Right atrium auricular region (tissue), 2 donors: ENCODE measurements around the gene M1AP. TPM values are rescaled to one million over a fixed set of nuclear protein-coding genes. Genes with fewer than 3 reads are reported as not detected.
A peak's percentile ranks its signal among the peaks of the same experiment; 100 is the strongest.

Source experiments
- DNase-seq: peaks from one replicate; pipeline ENCODE4 v3.0.0-alpha.2; 2019; ENCODE audit warnings: low spot score
- H3K27ac ChIP-seq, 2 donors: fragments of 200-600 bp; sonication (generic); 1 replicate in 1 of 2; 2 replicates in 1 of 2; pipeline ENCODE4 v1.5.1; 2016 to 2019
- H3K27me3 ChIP-seq, 2 donors: fragments of 200-600 bp; sonication (generic); one replicate each; pipeline versions ENCODE4 v1.5.1 to v1.6.0; 2017 to 2019
- H3K36me3 ChIP-seq: fragments of 200-600 bp; sonication (generic); one replicate; pipeline ENCODE4 v1.5.1; 2016
- H3K4me1 ChIP-seq, 2 donors: fragments of 200-600 bp; sonication (generic); one replicate each; pipeline versions ENCODE4 v1.5.1 to v1.6.0; 2017 to 2019
- H3K4me3 ChIP-seq, 2 donors: fragments of 200-600 bp; sonication (generic); 1 replicate in 1 of 2; 2 replicates in 1 of 2; pipeline ENCODE4 v1.5.1; 2017 to 2019; ENCODE audit warnings: mild to moderate bottlenecking in 1 of 2, moderate library complexity in 1 of 2
- H3K9me3 ChIP-seq, 2 donors: fragments of 200-600 bp; sonication (generic); one replicate each; pipeline ENCODE4 v1.5.1; 2019
- total RNA-seq, 2 donors: library from RNA; depleted of rRNA; stranded (reverse); fragments of >200 nt; gene quantifications; one replicate each; pipeline ENCODE4 v1.1.0, GENCODE V29; 2016
- TF ChIP-seq, protein P1 (sequence below), 2 donors: fragments of 200-600 bp; sonication (generic); IDR thresholded peaks; one replicate each; pipeline ENCODE4 v1.5.1; 2019; ENCODE audit warnings: antibody characterized with exemption in 2 of 2

The M1AP gene
- total RNA-seq, 2 donors from 2014 or later = 10.3 TPM; not detected in 1

DNA sequence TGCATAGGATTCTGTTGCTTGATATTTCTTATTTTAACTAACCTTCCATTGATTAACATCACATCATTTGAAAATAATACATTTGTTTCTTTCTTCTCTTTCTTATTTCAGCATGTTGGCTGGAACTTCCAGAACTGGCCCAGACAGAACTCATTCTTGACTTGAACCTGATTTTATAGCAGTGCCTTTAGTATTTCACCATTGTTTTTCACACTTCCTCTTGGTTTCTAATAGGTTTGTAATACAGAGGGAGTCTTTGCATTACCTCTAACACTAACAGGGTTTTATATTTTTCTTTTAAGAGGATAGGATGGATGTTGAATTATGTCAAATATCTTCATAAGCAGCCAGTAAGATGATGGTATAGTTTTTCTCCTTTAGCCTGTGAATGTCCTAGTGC lies 45.1 kb upstream of the M1AP start:
- Histone ChIP-seq H3K36me3 (no peaks in the 10 kb centered on the region), H3K4me3 (no peak overlapping the region), H3K27ac (no peak overlapping the region), H3K4me1 (no peaks in the 10 kb centered on the region), H3K27me3 (no peaks in the 10 kb centered on the region), H3K9me3 (no peaks in the 10 kb centered on the region)
- DNase-seq = no peak
- TF ChIP-seq, protein P1, sequence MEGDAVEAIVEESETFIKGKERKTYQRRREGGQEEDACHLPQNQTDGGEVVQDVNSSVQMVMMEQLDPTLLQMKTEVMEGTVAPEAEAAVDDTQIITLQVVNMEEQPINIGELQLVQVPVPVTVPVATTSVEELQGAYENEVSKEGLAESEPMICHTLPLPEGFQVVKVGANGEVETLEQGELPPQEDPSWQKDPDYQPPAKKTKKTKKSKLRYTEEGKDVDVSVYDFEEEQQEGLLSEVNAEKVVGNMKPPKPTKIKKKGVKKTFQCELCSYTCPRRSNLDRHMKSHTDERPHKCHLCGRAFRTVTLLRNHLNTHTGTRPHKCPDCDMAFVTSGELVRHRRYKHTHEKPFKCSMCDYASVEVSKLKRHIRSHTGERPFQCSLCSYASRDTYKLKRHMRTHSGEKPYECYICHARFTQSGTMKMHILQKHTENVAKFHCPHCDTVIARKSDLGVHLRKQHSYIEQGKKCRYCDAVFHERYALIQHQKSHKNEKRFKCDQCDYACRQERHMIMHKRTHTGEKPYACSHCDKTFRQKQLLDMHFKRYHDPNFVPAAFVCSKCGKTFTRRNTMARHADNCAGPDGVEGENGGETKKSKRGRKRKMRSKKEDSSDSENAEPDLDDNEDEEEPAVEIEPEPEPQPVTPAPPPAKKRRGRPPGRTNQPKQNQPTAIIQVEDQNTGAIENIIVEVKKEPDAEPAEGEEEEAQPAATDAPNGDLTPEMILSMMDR (IDR thresholded peaks at IDR 0.05) = no peak

DNA sequence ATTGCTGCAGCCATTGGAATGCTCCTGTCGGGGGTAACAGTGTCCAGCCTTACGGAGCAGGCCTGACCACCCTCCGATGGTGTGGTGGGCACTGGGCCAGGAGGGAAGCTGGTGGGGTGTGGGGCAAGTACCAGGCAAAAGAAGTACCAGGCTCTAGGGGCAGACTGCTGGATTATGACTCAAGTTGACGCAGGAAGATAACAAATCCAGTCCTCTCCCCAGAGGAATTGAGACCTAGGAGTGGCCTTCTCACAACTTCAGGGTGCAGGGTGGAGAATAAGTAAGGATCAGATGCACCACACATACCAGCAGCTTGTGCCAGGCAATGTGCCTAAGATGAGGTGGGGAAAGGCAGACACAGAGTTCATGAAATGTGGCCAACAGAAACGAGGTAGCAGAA lies 43.8 kb upstream of the M1AP start:
- Histone ChIP-seq H3K4me3 (no peak overlapping the region), H3K4me1 (no peaks in the 10 kb centered on the region), H3K27me3 (no peaks in the 10 kb centered on the region), H3K36me3 (no peaks in the 10 kb centered on the region), H3K9me3 (no peaks in the 10 kb centered on the region), H3K27ac (no peak overlapping the region)
- DNase-seq = no peak
- TF ChIP-seq, protein P1 (IDR thresholded peaks at IDR 0.05) = no peak

DNA sequence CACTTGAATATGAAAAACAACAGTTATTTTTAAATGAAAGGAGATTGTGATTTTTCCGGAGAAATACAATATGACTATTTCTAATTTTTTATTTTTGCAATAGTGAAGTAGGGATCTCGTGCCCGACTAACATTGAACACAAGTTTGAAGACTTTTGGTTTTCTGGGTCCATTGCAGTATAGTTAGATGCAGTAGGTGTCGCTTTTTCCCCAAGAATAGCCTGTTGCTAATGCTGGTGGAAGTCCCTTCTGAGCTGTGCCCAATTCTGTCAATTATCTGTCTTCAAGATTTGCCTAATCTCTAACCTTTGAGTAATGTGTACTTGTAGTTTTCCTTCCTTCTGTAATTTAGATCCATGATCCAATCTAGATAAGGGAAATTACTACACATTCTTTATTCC lies 42.4 kb upstream of the M1AP start:
- H3K36me3 ChIP-seq = no peaks in the 10 kb centered on the region
- no peak overlapping the region for H3K27ac ChIP-seq
- TF ChIP-seq, protein P1 (IDR thresholded peaks at IDR 0.05) = peak; percentile 41 to 79
- no peak for DNase-seq
- H3K27me3 ChIP-seq = no peaks in the 10 kb centered on the region
- H3K4me1 ChIP-seq = no peaks in the 10 kb centered on the region
- no peaks in the 10 kb centered on the region for H3K9me3 ChIP-seq
- no peak overlapping the region for H3K4me3 ChIP-seq

DNA sequence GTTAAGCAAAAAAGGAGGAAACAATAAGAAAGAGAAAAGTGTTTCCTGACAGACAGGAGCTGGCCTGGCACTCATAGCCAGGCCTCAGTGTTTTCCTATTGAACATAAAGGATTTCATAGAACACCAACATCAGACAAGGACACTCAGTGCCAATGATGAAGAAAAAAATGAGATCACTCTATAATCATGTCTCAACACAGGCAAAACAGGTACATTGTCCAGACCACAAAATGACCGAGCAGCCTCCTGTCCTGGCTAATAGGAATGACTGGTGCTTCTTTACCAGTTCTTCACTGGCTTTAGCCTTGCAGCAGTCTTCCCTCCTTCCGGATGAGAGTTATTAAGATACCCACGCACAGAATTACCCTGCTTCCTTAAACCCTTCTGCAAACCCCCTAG lies 41.5 kb upstream of the M1AP start:
- H3K4me3 ChIP-seq = no peak overlapping the region
- no peak overlapping the region for H3K27ac ChIP-seq
- H3K9me3 ChIP-seq = no peaks in the 10 kb centered on the region
- DNase-seq = no peak
- TF ChIP-seq, protein P1 (IDR thresholded peaks at IDR 0.05) = no peak
- no peaks in the 10 kb centered on the region for H3K27me3 ChIP-seq
- H3K4me1 ChIP-seq = no peaks in the 10 kb centered on the region
- H3K36me3 ChIP-seq = no peaks in the 10 kb centered on the region

DNA sequence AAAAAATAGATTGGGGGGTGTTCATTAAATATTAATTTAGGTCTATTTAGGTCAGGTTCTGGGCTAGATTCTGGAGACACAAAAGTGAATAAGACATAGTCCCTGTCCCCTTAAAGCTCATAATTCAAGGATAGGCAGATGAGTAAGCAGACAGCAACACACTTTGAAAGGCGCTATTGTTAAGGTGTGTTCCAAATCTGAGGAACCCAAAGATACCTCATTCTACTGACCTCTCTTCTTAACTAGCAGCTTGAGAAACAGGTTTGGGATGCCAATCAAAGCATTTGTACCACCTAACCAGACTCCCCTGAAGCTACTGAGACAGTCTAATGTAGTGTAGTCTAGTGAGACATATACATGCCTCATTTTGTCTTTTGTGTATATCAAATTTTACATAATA lies 40.8 kb upstream of the M1AP start:
- Histone ChIP-seq H3K27ac (no peak overlapping the region), H3K4me3 (no peak overlapping the region), H3K9me3 (no peaks in the 10 kb centered on the region), H3K4me1 (no peaks in the 10 kb centered on the region), H3K36me3 (no peaks in the 10 kb centered on the region), H3K27me3 (no peaks in the 10 kb centered on the region)
- DNase-seq = no peak
- TF ChIP-seq, protein P1 (IDR thresholded peaks at IDR 0.05) = no peak

DNA sequence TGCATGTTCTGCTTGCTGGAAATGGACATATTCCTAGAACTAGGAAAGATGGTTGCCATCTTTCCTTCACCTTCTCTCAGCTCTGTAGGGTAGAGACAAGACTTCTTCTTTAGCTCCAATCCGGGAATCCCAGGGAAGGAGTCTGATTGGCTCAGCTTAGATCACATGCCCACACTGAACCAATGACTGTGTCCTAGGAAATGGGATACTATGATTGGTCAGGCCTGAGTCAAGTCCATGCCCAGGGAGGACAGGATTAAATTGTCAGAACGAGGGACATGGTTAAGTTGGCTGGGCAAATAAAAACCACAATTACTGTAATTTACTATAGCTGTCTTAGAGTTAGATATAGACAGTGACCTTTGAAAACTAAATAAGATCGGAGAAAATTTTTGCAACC lies 37.3 kb upstream of the M1AP start:
- Histone ChIP-seq H3K4me1 (no peaks in the 10 kb centered on the region), H3K27me3 (no peaks in the 10 kb centered on the region), H3K36me3 (no peaks in the 10 kb centered on the region), H3K9me3 (no peaks in the 10 kb centered on the region), H3K27ac (no peak overlapping the region), H3K4me3 (no peak overlapping the region)
- TF ChIP-seq, protein P1 (IDR thresholded peaks at IDR 0.05) = no peak
- DNase-seq = no peak
